ENCODE measurements around the gene CHD5.

CHD5 gene

DNA sequence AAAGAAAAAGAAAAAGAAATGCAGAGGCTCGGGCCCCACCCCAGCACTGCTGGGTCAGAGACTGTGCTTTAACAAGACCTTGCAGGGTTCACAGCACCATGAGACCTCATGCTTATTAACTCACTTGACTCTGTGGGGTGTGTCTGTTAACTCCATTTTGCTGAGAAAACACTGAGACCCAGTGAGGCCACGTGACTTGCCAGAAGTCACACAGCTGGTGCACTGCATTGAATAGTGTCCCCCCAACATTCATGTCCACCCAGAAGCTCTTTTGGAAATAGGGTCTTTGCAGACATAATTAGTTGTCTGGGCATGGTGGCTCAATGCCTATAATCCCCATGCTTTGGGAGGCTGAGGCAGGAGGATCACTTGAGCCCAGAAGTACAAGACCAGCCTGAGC, 39.7 kb downstream of the CHD5 start:
- TF ChIP-seq CTCF (conservative IDR thresholded peaks at IDR 0.05; ENCODE audit: low read length), result no peak
- no peak overlapping the region for H3K4me3 ChIP-seq (ENCODE audit: low read length)
- DNase-seq (ENCODE audit: low read depth), result no peak

DNA sequence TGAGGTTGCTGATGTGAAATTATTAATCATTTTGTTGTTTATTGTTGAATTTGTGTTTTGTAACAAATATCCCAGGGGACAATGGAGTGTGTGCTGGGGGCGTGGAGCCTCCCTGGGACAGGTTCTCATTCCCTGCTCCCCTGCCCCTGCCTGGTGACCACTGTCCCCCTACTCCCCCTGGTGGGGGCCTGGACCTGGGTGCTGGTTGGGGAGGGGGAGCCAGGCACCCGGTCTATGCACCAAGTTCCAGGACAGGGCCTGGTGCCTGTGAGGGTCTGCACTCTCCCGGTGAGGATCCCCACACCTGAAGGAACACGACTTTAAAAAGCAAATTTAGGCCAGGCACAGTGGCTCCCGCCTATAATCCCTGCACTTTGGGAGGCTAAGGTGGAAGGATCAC, 42.4 kb downstream of the CHD5 start:
- no peak overlapping the region for H3K4me3 ChIP-seq (ENCODE audit: low read length)
- DNase-seq (ENCODE audit: low read depth), result no peak
- no peak for TF ChIP-seq CTCF (conservative IDR thresholded peaks at IDR 0.05; ENCODE audit: low read length)

DNA sequence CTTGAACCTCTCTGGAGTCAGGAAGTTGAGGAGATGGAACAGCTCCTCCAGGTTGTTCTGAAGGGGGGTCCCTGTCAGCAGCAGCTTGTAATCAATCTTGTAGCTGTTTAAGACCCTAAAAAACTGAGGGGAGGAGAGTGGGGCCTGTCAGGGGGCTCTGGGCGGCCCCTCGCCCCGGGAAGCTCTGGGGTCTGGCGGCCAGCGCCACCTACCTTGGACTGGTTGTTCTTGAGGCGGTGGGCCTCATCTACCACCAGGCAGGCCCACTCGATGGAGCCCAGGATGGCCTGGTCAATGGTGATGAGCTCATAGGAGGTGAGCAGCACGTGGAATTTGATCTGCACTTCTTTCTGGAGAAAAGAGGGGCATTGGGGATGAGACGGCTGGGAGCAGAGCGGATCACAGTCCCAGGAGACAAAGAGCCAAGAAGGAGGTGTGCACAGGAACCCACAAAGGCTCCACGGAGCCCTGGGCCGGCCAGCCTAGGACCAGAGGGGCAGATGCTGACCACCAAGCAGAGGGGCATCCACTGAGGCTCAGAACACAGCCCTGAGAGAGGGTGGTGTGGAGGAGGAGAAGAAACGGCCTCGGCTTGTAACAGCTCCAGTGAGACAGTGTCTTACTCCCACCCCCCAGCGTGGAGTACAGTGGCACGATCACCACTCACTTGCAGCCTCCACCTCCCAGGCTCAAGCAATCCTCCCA, 43.5 kb downstream of the CHD5 start:
- TF ChIP-seq CTCF (conservative IDR thresholded peaks at IDR 0.05; ENCODE audit: low read length), result no peak
- no peak overlapping the region for H3K4me3 ChIP-seq (ENCODE audit: low read length)
- DNase-seq (ENCODE audit: low read depth), result no peak

- no peak overlapping the region for H3K4me3 ChIP-seq (ENCODE audit: low read length)
- DNase-seq (ENCODE audit: low read depth), result no peak
- no peak for TF ChIP-seq CTCF (conservative IDR thresholded peaks at IDR 0.05; ENCODE audit: low read length)
Measured at GRCh38 chr1:6134741-6135510, 45.2 kb downstream of the CHD5 start.

DNA sequence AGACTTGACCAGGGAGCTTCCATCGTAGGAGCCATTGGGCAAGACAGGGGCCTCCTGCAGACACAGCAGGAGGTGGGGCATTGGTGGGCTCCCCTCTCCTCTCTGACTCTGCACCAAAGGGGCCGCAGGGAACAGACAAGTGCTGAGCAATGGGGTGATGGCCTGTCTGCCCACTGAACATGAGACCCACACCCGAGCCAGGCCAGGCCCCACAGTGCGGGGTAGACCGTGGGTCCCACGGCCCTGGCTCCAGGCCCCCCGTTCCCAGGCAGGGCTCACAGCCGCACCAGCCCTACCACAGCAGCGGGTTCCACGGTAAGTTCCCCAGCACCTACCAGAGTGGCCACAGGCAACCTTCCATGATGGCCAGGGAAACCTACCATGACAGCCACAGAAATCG, 45.9 kb downstream of the CHD5 start:
- DNase-seq (ENCODE audit: low read depth), result no peak
- no peak for TF ChIP-seq CTCF (conservative IDR thresholded peaks at IDR 0.05; ENCODE audit: low read length)
- H3K4me3 ChIP-seq (ENCODE audit: low read length), result no peak overlapping the region

DNA sequence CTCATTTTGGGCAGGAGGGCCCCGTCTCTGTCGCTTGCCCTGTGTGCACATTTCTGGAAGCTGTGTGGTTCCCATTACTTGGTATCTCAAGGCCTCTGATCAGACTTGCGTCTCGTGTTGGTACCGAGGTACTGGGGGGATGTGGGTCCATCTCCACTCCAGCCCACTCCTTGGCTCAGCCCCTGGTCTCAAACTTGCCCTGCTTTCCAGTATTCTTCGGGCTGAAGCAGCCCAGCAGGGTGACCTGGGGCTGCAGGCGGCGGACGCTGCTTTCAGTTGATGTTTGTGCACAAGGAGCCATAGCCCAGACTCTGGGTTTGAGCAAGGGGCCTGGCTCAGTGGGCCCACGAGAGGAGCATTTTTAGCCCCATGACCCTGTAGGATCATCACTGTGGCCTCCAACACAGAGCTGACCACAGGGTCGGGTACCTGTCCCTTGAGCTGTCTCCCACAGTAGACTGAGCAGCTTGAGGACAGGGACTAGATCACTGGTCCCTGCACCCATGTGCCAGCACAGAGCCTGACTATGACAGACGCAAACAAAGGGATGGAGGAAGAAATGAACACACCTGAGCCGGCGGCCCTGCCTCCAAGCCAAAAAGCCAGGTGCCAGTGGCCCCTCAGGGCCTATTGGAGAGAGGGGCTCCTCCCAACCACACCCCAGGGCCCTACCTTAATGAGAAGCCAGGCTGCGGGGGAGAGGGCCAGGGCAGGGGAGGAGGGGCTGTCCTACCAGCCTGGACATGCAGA, 46.8 kb downstream of the CHD5 start:
- no peak overlapping the region for H3K4me3 ChIP-seq (ENCODE audit: low read length)
- TF ChIP-seq CTCF (conservative IDR thresholded peaks at IDR 0.05; ENCODE audit: low read length), result no peak
- DNase-seq (ENCODE audit: low read depth), result no peak

Data from AG10803 (cell line).